Caco-2 (cell line): ENCODE data around the gene DAPK1. TPM values are rescaled to one million over a fixed set of nuclear protein-coding genes. Genes with fewer than 3 reads are reported as not detected.

Source experiments
- BruUV-seq: library from RNA; stranded (reverse); fragments of 400-500 nt; replicated peaks from 2 replicates; lab custom pipeline; 2021; lab: Mats Ljungman, UMichigan
- CTCF ChIA-PET: fragments of 300-600 bp; sonication (Branson Sonifier 250); formaldehyde crosslinking; loops from one replicate; lab custom pipeline; 2022; ENCODE audit warnings: antibody characterized with exemption; lab: Charles Lee
- POLR2A ChIA-PET: fragments of 300-600 bp; sonication (Branson Sonifier 250); formaldehyde crosslinking; loops from one replicate; lab custom pipeline; 2022; ENCODE audit warnings: antibody characterized with exemption; lab: Charles Lee
- DNase-seq, 2 experiments: peaks; one replicate each; pipeline versions ENCODE4 v3.0.0 to v3.0.0-alpha.2; 2020 to 2022
- H3K27me3 ChIP-seq: replicated peaks from 2 replicates; pipeline ENCODE4 v1.6.0; 2011; ENCODE audit warnings: low read length; ENCODE audit not compliant: control insufficient read depth, insufficient read depth
- H3K36me3 ChIP-seq: 2 replicates; pipeline ENCODE4 v1.5.1; 2011; ENCODE audit warnings: low read length; ENCODE audit not compliant: control insufficient read depth, insufficient read depth
- H3K4me1 ChIP-seq: fragments of 250-450 bp; sonication (Bioruptor Pico); 2 replicates; pipeline ENCODE4 v1.5.1; 2020; ENCODE audit warnings: mild to moderate bottlenecking
- H3K4me3 ChIP-seq: 2 replicates; pipeline ENCODE4 v1.5.1; 2011; ENCODE audit warnings: low read depth, mild to moderate bottlenecking, control low read depth, low read length
- H3K9me3 ChIP-seq: fragments of 250-450 bp; sonication (Bioruptor Pico); 2 replicates; pipeline ENCODE4 v1.5.1; 2020; ENCODE audit warnings: mild to moderate bottlenecking, moderate library complexity
- H3K27ac Mint-ChIP-seq: one replicate; pipeline ENCODE4 v1.8.0; 2022; ENCODE audit warnings: mixed read lengths; ENCODE audit not compliant: unreplicated experiment
- H3K27me3 Mint-ChIP-seq: one replicate; pipeline ENCODE4 v1.8.0; 2022; ENCODE audit warnings: mixed read lengths; ENCODE audit not compliant: insufficient read depth, unreplicated experiment
- H3K36me3 Mint-ChIP-seq: one replicate; pipeline ENCODE4 v1.8.0; 2022; ENCODE audit warnings: mild to moderate bottlenecking, mixed read lengths; ENCODE audit not compliant: insufficient read depth, unreplicated experiment
- H3K4me1 Mint-ChIP-seq: one replicate; pipeline ENCODE4 v1.8.0; 2022; ENCODE audit warnings: low read depth, mixed read lengths; ENCODE audit not compliant: unreplicated experiment
- H3K4me3 Mint-ChIP-seq: one replicate; pipeline ENCODE4 v1.8.0; 2022; ENCODE audit warnings: mild to moderate bottlenecking, moderate library complexity, mixed read lengths; ENCODE audit not compliant: unreplicated experiment
- H3K9me3 Mint-ChIP-seq: one replicate; pipeline ENCODE4 v1.8.0; 2022; ENCODE audit warnings: mixed read lengths; ENCODE audit not compliant: unreplicated experiment
- intact Hi-C: fragments of 100-400 bp; cut with micrococcal nuclease; formaldehyde crosslinking; loops from one replicate; pipeline ENCODE4 v1.10.0; 2022; ENCODE audit not compliant: unreplicated experiment
- total RNA-seq: library from RNA; stranded (reverse); gene quantifications from 2 replicates; pipeline ENCODE4 v1.2.3, GENCODE V29; 2022
- TF ChIP-seq, protein P1 (sequence below), 2 experiments: fragments of 200-600 bp in 1 of 2; IDR thresholded peaks; 1 replicate in 1 of 2; 2 replicates in 1 of 2; pipeline versions ENCODE4 v1.5.1 to v1.8.0; 2011 to 2022; ENCODE audit warnings: antibody characterized with exemption in 1 of 2, control low read depth in 1 of 2, inconsistent platforms in 1 of 2, low read depth in 1 of 2, low read length in 1 of 2, mild to moderate bottlenecking in 1 of 2, moderate library complexity in 1 of 2; ENCODE audit not compliant: insufficient read depth in 1 of 2, severe bottlenecking in 1 of 2, unreplicated experiment in 1 of 2

The DAPK1 gene
- total RNA-seq, 1 experiment from 2014 or later: 79.2 TPM

DNA sequence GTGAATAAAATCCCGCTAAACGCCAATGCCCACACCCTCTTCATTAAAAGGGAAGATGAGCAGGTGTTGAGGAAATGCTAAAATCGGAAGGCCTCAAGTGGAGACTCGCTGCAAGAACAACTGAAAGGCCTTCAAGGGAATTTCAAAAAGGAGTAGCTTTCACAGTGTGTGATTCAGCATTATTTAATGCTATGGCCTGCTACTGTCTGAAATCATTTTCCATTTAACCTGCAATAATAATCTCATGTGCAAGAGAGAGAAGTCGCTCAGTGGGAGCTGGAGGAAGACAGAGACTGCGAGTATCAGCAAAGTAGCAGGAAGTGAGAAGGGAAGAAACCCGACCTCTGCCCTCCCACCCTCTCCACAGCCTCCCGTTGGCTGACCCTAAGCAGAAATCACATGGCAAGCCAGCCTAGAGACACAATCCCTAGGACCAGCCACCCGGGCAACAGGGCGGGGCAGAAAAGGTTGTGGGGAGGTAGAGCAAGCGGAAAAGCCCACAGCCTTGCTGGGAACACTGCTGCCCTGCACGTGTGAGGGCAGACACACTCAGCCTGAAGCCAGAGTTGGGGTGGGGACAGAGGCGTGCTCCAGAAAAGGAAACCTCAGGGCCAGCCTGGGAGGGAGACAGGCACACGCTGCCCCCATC is 188.3 kb downstream of the DAPK1 start:
- BruUV-seq: no TSS peak
- TF ChIP-seq, protein P1, sequence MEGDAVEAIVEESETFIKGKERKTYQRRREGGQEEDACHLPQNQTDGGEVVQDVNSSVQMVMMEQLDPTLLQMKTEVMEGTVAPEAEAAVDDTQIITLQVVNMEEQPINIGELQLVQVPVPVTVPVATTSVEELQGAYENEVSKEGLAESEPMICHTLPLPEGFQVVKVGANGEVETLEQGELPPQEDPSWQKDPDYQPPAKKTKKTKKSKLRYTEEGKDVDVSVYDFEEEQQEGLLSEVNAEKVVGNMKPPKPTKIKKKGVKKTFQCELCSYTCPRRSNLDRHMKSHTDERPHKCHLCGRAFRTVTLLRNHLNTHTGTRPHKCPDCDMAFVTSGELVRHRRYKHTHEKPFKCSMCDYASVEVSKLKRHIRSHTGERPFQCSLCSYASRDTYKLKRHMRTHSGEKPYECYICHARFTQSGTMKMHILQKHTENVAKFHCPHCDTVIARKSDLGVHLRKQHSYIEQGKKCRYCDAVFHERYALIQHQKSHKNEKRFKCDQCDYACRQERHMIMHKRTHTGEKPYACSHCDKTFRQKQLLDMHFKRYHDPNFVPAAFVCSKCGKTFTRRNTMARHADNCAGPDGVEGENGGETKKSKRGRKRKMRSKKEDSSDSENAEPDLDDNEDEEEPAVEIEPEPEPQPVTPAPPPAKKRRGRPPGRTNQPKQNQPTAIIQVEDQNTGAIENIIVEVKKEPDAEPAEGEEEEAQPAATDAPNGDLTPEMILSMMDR (IDR thresholded peaks at IDR 0.05; ENCODE audit: insufficient read depth in 1 of 2, low read depth in 1 of 2, low read length in 1 of 2, severe bottlenecking in 1 of 2, unreplicated experiment in 1 of 2): no peak
- Histone ChIP-seq H3K4me1 (no peaks in the 10 kb centered on the region), H3K4me3 (no peak overlapping the region), H3K9me3 (no peaks in the 10 kb centered on the region), H3K36me3 (no peaks in the 10 kb centered on the region; the same call in 1 of the 2 replicates), H3K27me3 (no peaks in the 10 kb centered on the region)
- H3K27me3 Mint-ChIP-seq: no peaks in the 10 kb centered on the region
- no peaks in the 10 kb centered on the region for H3K9me3 Mint-ChIP-seq
- ChIA-PET CTCF (no interaction called here), POLR2A (no interaction called here)
- H3K27ac Mint-ChIP-seq: no peak overlapping the region
- no peak overlapping the region for H3K4me3 Mint-ChIP-seq
- peaks cover 27% of the 10 kb centered on the region for H3K36me3 Mint-ChIP-seq
- H3K4me1 Mint-ChIP-seq: no peaks in the 10 kb centered on the region
- intact Hi-C loops: no loop called here
- no peak for DNase-seq

DNA sequence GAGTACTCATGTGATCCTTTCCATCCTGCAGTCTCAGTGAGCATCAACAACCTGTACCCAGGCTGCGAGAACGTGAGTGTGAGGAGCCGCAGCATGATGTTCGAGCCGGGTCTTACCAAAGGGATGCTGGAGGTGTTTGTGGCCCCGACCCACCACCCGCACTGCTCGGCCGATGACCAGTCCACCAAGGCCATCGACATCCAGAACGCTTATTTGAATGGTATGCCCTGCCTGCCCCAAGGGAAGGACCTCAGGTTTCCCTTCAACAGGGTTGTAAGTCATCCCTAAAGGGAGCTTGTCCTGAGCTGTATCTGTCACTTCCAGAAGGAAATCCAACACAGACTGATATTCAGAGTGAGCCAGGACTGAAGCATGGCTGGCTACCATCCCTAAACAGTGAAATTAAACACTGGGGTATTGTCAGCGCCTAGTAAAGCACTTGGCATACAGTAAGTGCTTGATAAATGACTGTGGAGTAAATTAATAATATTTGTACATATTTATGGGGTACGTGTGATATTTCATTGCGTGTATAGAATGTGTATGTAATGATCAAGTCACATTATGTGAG is 188.9 kb downstream of the DAPK1 start:
- ChIA-PET POLR2A (no interaction called here), CTCF (no interaction called here)
- Mint-ChIP-seq H3K27me3 (no peaks in the 10 kb centered on the region), H3K9me3 (no peaks in the 10 kb centered on the region), H3K4me1 (no peaks in the 10 kb centered on the region), H3K27ac (no peak overlapping the region), H3K36me3 (peaks cover 21% of the 10 kb centered on the region), H3K4me3 (no peak overlapping the region)
- no TSS peak for BruUV-seq
- Histone ChIP-seq H3K4me1 (no peaks in the 10 kb centered on the region), H3K4me3 (no peak overlapping the region), H3K9me3 (no peaks in the 10 kb centered on the region), H3K27me3 (no peaks in the 10 kb centered on the region), H3K36me3 (no peaks in the 10 kb centered on the region; the same call in 1 of the 2 replicates)
- DNase-seq: no peak
- intact Hi-C loops: no loop called here
- TF ChIP-seq, protein P1 (IDR thresholded peaks at IDR 0.05; ENCODE audit: insufficient read depth in 1 of 2, low read depth in 1 of 2, low read length in 1 of 2, severe bottlenecking in 1 of 2, unreplicated experiment in 1 of 2): no peak

DNA sequence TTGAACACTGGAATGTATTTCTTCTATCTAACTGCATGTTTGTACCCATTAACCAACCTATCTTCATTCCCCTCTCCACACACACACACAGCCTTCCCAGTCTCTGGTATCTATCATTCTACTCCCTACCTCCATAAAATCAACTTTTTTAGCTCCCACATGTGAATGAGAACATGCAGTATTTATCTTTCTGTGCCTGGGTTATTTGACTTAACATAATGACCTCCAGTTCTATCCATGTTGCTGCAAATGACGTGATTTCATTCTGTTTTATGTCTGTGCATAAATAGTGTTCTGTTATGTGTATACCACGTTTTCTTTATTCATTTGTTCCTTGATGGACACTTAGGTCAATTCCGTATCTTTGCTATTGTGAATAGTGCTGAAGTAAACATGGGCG is 189.5 kb downstream of the DAPK1 start:
- Mint-ChIP-seq H3K27me3 (no peaks in the 10 kb centered on the region), H3K4me3 (no peak overlapping the region), H3K9me3 (no peaks in the 10 kb centered on the region), H3K36me3 (peaks cover 18% of the 10 kb centered on the region), H3K4me1 (no peaks in the 10 kb centered on the region), H3K27ac (no peak overlapping the region)
- CTCF ChIA-PET: no interaction called here
- TF ChIP-seq, protein P1 (IDR thresholded peaks at IDR 0.05; ENCODE audit: insufficient read depth in 1 of 2, low read depth in 1 of 2, low read length in 1 of 2, severe bottlenecking in 1 of 2, unreplicated experiment in 1 of 2): no peak
- intact Hi-C loops: no loop called here
- DNase-seq: no peak
- no peaks in the 10 kb centered on the region for H3K9me3 ChIP-seq
- no peaks in the 10 kb centered on the region for H3K4me1 ChIP-seq
- H3K4me3 ChIP-seq: no peak overlapping the region
- no TSS peak for BruUV-seq
- POLR2A ChIA-PET: no interaction called here
- H3K36me3 ChIP-seq: no peaks in the 10 kb centered on the region; the same call in 1 of the 2 replicates
- no peaks in the 10 kb centered on the region for H3K27me3 ChIP-seq
